Mammary epithelial cell (primary cell): ENCODE results near the gene NKX2-2.

Experiments
- EZH2 ChIP-seq: IDR thresholded peaks from 2 replicates; pipeline ENCODE4 v1.6.1; 2012; ENCODE audit warnings: low read length, inconsistent platforms, borderline replicate concordance
- TF ChIP-seq, protein P1 (sequence below), 2 donors: IDR thresholded peaks in 1 of 2; conservative IDR thresholded peaks in 1 of 2; 2 replicates each; pipeline ENCODE4 v1.5.1; 2011 to 2012; ENCODE audit warnings: inconsistent platforms in 2 of 2, low read length in 2 of 2, mild to moderate bottlenecking in 2 of 2, control low read depth in 1 of 2, low read depth in 1 of 2; ENCODE audit not compliant: insufficient read depth in 1 of 2; ENCODE audit errors: extremely low read depth in 1 of 2

DNA sequence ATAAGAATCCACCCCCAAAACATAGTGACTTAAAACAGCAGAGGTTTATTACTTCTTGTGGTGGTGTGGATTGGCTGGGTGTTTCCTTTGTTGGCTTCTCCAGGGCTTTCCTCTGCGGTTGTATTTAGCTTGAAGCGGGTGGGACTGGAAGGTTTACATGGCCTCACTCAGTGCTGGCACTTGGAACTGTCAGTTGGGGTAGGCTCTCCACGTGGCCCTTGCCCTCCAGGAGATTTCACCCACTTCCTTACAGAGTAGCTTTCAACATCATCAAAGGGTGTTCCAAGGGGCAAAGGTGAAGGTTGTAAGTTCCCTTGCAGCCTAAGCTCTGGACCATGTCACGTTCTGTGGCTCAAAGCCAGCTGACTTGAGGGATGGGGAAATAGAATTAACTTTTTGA lies 32.5 kb upstream of the NKX2-2 start:
- TF ChIP-seq, protein P1, sequence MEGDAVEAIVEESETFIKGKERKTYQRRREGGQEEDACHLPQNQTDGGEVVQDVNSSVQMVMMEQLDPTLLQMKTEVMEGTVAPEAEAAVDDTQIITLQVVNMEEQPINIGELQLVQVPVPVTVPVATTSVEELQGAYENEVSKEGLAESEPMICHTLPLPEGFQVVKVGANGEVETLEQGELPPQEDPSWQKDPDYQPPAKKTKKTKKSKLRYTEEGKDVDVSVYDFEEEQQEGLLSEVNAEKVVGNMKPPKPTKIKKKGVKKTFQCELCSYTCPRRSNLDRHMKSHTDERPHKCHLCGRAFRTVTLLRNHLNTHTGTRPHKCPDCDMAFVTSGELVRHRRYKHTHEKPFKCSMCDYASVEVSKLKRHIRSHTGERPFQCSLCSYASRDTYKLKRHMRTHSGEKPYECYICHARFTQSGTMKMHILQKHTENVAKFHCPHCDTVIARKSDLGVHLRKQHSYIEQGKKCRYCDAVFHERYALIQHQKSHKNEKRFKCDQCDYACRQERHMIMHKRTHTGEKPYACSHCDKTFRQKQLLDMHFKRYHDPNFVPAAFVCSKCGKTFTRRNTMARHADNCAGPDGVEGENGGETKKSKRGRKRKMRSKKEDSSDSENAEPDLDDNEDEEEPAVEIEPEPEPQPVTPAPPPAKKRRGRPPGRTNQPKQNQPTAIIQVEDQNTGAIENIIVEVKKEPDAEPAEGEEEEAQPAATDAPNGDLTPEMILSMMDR (conservative IDR thresholded peaks at IDR 0.05 in 1 of 2, IDR thresholded peaks at IDR 0.05 in 1 of 2; ENCODE audit: extremely low read depth in 1 of 2, insufficient read depth in 1 of 2, low read depth in 1 of 2, low read length in 2 of 2), result no peak
- no peak for TF ChIP-seq EZH2
